Measurements from ENCODE around the gene TLE3. TPM values are rescaled to one million over a fixed set of nuclear protein-coding genes. Genes with fewer than 3 reads are reported as not detected.

TLE3 gene
- total RNA-seq, 2 experiments from 2014 or later: 159 to 167 TPM

DNA sequence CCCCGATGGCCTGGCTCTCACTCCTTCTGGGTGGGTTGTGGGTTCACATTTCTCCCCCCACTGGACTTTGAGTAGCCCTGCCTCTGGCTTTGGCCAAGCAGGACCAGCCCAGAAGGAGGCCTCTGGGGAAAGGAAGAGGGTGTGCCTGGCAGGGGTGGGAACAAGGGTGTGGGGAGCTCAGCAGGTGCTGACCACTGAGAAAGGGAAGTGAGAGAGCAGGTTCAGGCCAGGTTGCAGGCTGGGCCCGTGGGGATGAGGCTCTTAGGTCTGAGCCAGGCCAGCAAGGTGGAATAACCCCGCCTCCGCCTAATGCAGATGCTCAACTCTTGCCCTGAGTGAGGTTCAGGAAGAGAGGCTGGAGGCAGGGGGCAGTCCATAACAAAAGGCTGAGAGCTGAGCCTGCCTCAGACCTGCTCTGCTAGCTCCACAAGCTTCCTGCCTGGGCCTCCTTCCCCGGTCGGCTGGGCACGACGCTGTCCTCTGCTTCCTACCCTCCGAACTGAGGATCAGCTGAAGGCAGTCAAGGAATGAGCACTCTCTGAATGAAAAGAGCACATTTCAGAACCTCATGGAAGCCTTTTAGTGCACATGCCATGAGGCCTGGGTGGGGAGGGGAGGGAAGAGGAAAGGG, 82.7 kb downstream of the TLE3 start:
- ATAC-seq (ENCODE audit: poor library complexity) (no peak), DNase-seq (no peak)
- Mint-ChIP-seq H3K9me3 (no peaks in the 10 kb centered on the region), H3K4me1 (ENCODE audit: low read depth) (no peaks in the 10 kb centered on the region), H3K27me3 (peaks cover 6% of the 10 kb centered on the region), H3K4me3 (no peak overlapping the region), H3K36me3 (ENCODE audit: low read depth) (no peaks in the 10 kb centered on the region), H3K27ac (no peak overlapping the region)
- H3K4me3 ChIP-seq (ENCODE audit: low read length): no peak overlapping the region
- H3K9me3 ChIP-seq (ENCODE audit: control insufficient read depth in 1 of 2, insufficient read depth in 1 of 2, low read length in 2 of 2): peaks cover 7 to 11% of the 10 kb centered on the region in 2 experiments
- intact Hi-C loops (cut with DNase I, micrococcal nuclease): no loop called here
- H3K27ac ChIP-seq (ENCODE audit: low read depth in 1 of 2, low read length in 2 of 2): no peak overlapping the region
- H3K27me3 ChIP-seq (ENCODE audit: control insufficient read depth in 1 of 2, insufficient read depth in 2 of 2, low read length in 2 of 2): peaks cover 0 to 4% of the 10 kb centered on the region in 2 experiments
- H3K4me1 ChIP-seq (ENCODE audit: insufficient read depth, low read length): peaks cover 5% of the 10 kb centered on the region
- TF ChIP-seq, protein P1, sequence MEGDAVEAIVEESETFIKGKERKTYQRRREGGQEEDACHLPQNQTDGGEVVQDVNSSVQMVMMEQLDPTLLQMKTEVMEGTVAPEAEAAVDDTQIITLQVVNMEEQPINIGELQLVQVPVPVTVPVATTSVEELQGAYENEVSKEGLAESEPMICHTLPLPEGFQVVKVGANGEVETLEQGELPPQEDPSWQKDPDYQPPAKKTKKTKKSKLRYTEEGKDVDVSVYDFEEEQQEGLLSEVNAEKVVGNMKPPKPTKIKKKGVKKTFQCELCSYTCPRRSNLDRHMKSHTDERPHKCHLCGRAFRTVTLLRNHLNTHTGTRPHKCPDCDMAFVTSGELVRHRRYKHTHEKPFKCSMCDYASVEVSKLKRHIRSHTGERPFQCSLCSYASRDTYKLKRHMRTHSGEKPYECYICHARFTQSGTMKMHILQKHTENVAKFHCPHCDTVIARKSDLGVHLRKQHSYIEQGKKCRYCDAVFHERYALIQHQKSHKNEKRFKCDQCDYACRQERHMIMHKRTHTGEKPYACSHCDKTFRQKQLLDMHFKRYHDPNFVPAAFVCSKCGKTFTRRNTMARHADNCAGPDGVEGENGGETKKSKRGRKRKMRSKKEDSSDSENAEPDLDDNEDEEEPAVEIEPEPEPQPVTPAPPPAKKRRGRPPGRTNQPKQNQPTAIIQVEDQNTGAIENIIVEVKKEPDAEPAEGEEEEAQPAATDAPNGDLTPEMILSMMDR (IDR thresholded peaks at IDR 0.05): no peak
- POLR2A ChIA-PET: no interaction called here
- CTCF ChIA-PET: no interaction called here
- no peaks in the 10 kb centered on the region for H3K36me3 ChIP-seq (ENCODE audit: insufficient read depth, low read length)

DNA sequence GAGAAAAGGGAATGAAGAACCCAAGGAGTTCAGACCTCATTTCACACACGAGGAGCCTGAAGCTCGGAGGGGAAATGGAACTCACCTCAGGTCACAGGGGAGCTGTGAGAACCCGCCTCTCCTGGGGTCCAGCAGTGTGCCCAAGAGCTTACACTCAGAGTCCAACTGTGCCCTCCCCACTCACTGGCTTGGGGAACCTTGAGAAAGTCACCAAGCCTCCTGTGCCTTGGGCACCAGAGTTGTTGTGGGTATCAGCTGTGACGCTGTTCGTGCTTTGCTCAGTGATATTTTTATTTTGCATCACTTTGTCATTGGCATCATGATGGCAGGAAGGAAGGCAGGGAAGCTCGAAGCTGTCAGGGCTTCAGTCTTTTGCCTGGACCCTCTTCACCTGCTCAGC, 83.4 kb downstream of the TLE3 start:
- DNase-seq (no peak), ATAC-seq (ENCODE audit: poor library complexity) (no peak)
- Mint-ChIP-seq H3K9me3 (no peaks in the 10 kb centered on the region), H3K27me3 (peaks cover 6% of the 10 kb centered on the region), H3K27ac (no peak overlapping the region), H3K4me1 (ENCODE audit: low read depth) (no peaks in the 10 kb centered on the region), H3K36me3 (ENCODE audit: low read depth) (no peaks in the 10 kb centered on the region), H3K4me3 (no peak overlapping the region)
- intact Hi-C loops (cut with DNase I, micrococcal nuclease): no loop called here
- Histone ChIP-seq H3K27me3 (ENCODE audit: control insufficient read depth in 1 of 2, insufficient read depth in 2 of 2, low read length in 2 of 2) (peaks cover 0 to 4% of the 10 kb centered on the region in 2 experiments), H3K27ac (ENCODE audit: low read depth in 1 of 2, low read length in 2 of 2) (no peak overlapping the region), H3K9me3 (ENCODE audit: control insufficient read depth in 1 of 2, insufficient read depth in 1 of 2, low read length in 2 of 2) (peaks cover 7 to 11% of the 10 kb centered on the region in 2 experiments), H3K36me3 (ENCODE audit: insufficient read depth, low read length) (no peaks in the 10 kb centered on the region), H3K4me1 (ENCODE audit: insufficient read depth, low read length) (peaks cover 5% of the 10 kb centered on the region), H3K4me3 (ENCODE audit: low read length) (no peak overlapping the region)
- ChIA-PET POLR2A (no interaction called here), CTCF (no interaction called here)
- TF ChIP-seq, protein P1 (IDR thresholded peaks at IDR 0.05): no peak

DNA sequence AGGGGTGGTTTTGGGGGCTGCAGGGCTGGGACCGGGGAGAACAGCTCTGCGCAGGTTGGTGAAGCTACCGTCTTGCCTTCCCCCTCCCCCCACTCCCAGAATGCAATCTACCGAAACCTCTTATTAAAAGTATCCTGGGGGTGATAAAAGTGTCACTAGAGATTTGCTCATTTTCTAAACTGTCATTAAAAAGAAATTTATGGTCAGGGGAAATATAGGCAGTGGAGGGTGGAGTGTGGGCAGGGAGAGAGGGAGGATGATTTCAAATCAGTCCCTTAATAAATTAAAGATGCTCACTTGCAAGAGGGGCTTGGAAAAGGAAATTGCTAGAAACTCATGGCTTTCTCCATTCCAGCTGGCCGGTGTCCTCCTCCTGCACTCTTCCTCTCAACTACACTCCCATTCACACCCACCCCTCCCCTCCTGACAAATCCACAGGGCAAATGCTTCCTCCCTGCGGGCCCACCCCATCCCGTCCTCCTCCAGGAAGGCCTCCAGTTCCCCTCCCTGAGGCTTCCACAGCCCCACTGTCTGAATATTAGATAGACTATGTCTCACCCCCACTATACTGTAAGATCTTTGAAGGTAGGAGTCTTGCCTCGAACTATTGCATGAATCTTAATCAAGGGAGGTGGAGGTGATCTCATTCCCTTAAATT, 83.9 kb downstream of the TLE3 start:
- H3K27ac ChIP-seq (ENCODE audit: low read depth in 1 of 2, low read length in 2 of 2): no peak overlapping the region
- no peak for DNase-seq
- H3K4me1 ChIP-seq (ENCODE audit: insufficient read depth, low read length): peaks cover 5% of the 10 kb centered on the region
- no peak for ATAC-seq (ENCODE audit: poor library complexity)
- no peak overlapping the region for H3K27ac Mint-ChIP-seq
- peaks cover 6% of the 10 kb centered on the region for H3K27me3 Mint-ChIP-seq
- H3K36me3 Mint-ChIP-seq (ENCODE audit: low read depth): no peaks in the 10 kb centered on the region
- H3K4me3 ChIP-seq (ENCODE audit: low read length): no peak overlapping the region
- TF ChIP-seq, protein P1 (IDR thresholded peaks at IDR 0.05): no peak
- ChIA-PET CTCF (no interaction called here), POLR2A (no interaction called here)
- H3K4me1 Mint-ChIP-seq (ENCODE audit: low read depth): no peaks in the 10 kb centered on the region
- H3K27me3 ChIP-seq (ENCODE audit: control insufficient read depth in 1 of 2, insufficient read depth in 2 of 2, low read length in 2 of 2): peaks cover 0 to 4% of the 10 kb centered on the region in 2 experiments
- intact Hi-C loops (cut with DNase I, micrococcal nuclease): no loop called here
- H3K9me3 ChIP-seq (ENCODE audit: control insufficient read depth in 1 of 2, insufficient read depth in 1 of 2, low read length in 2 of 2): peaks cover 7 to 11% of the 10 kb centered on the region in 2 experiments
- H3K36me3 ChIP-seq (ENCODE audit: insufficient read depth, low read length): no peaks in the 10 kb centered on the region
- no peaks in the 10 kb centered on the region for H3K9me3 Mint-ChIP-seq
- H3K4me3 Mint-ChIP-seq: no peak overlapping the region
